ENCODE results near the gene ENPP7.

The ENPP7 gene

DNA sequence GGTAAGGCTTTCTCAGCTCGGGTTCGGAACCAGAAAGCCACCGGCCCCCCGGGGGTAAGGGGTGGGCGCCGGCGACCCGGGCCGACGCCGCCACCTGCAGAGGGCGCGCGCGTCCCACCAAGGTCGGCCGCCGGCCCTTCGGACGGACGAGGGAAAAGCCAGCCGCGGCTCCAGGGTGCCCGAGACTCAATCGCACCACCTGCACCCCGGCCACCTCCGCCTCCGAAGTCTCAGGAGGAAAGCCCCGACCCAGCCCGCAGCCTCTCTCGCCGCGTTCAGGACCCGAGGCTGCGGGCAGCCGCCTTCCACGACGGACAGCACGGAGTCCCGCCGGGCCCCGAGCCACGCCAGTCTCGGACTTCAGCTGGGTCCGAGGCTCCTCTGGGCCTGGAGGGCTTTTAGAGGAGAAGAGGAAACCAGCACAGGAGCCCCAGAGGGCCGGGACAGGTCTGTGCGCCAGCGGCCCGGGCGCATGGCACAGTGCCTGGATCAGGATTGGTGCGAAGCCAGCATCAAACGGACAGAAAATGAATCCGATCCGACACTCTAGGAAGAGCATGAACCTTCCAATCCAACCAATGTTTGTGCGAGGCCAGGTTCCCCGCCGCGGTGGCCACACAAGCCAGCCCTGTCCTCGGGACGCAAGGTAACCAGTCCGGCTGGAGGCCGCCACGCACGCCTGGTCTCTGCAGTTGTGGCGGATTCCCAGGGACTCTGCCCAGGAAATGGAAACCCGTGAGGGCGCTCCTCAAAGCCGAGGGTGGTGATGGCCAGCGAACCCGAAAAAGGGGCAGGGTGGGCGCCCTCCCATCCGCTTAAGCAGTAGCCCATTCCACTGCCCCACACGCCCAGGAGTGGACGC, 59.4 kb downstream of the ENPP7 start:
- no peak for TF ChIP-seq GATA3 (IDR thresholded peaks at IDR 0.05; ENCODE audit: low read depth, low read length)
- no peak for TF ChIP-seq GATA2 (IDR thresholded peaks at IDR 0.05; ENCODE audit: low read depth, low read length)

DNA sequence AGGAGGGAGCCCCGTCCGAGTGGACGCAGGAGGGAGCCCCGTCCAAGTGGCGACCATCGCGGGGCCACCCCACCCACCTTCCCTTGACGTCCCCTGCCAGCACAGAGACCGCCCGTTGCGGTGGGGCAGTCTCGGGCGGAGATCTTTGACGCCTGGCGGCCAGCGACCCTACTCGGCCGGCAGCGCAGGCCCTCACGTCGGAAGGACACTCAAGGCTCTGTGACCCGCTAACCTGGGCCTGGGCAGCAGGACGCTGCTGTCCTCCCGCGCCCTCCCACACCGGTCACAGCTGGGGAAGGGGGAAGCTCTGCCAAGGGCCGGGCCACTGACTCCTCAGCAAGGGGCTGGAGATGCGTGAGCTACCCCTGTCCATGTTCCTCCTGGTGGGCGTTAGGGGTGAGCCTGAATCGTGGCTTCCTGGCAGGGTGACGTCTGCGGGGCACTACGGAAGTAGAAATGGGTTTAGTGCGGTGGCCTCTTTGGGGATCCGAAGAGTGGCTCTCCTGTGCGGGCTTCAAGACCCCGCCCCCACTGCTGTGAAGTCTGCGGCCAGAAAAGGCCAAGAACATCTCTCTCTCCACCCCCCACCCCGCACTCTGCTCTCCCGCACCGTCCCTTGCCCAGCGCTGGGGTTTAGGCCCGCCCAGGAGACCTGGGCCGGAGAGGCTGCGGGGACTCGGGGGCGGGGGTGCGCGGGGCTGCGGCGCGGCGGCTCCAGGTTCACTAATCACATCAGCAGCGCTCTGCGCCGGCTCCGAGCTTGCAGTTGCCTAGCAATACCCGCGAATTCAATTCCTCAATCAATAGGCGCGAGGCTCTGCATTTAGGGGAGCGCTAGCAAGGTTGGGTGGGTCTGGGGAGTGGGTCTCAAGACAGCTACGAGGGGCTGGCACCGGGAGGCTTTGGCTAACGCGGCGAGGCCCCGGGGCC, 60.3 kb downstream of the ENPP7 start:
- TF ChIP-seq GATA2 (IDR thresholded peaks at IDR 0.05; ENCODE audit: low read depth, low read length): no peak
- TF ChIP-seq GATA3 (IDR thresholded peaks at IDR 0.05; ENCODE audit: low read depth, low read length): no peak

DNA sequence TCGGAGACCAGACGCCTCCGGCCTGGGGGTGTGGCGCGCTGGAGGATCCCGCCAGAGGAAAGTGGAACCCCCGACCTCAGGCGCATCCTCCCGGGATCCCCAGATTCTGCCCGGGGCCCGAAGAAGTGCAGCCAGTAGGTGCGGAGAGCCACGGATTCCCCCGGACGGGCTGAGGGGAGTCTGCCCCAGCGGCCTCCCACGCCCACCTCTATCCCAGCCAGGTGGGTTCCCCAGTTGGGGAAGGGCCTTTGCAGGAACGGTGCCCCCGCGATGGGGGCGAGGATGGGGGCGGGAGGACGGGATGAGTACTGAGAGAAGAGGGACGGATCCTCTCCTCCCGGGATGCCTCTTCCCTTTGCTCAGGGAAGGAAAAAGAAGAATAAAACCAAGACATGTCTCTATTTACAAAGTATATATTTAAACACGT, 61.0 kb downstream of the ENPP7 start:
- no peak for TF ChIP-seq GATA3 (IDR thresholded peaks at IDR 0.05; ENCODE audit: low read depth, low read length)
- TF ChIP-seq GATA2 (IDR thresholded peaks at IDR 0.05; ENCODE audit: low read depth, low read length): no peak

Data from SH-SY5Y (cell line).